Cardiac muscle cell (in vitro differentiated cells and primary cell): ENCODE data around the gene OXCT1. TPM values are rescaled to one million over a fixed set of nuclear protein-coding genes. Genes with fewer than 3 reads are reported as not detected.

Source experiments
- DNase-seq, 2 donors: peaks; one replicate each; pipeline versions ENCODE4 v3.0.0 to v3.0.0-alpha.2; 2010 to 2017; ENCODE audit warnings: low read depth in 1 of 2, low spot score in 1 of 2
- H3K27ac ChIP-seq: fragments of 200-600 bp; sonication (generic); 2 replicates; pipeline ENCODE4 v1.5.1; 2016
- H3K27me3 ChIP-seq: fragments of 200-600 bp; sonication (generic); 2 replicates; pipeline ENCODE4 v1.6.0; 2016; ENCODE audit warnings: control low read depth
- H3K36me3 ChIP-seq: fragments of 200-600 bp; sonication (generic); 2 replicates; pipeline ENCODE4 v1.5.1; 2016; ENCODE audit warnings: control low read depth
- H3K4me1 ChIP-seq: fragments of 200-600 bp; sonication (generic); 2 replicates; pipeline ENCODE4 v1.8.1; 2017; ENCODE audit warnings: low read depth, mild to moderate bottlenecking, mixed run types
- H3K4me3 ChIP-seq: fragments of 200-600 bp; sonication (generic); 2 replicates; pipeline ENCODE4 v1.5.1; 2016; ENCODE audit warnings: mild to moderate bottlenecking
- H3K9me3 ChIP-seq: fragments of 200-600 bp; sonication (generic); 2 replicates; pipeline ENCODE4 v1.5.1; 2017; ENCODE audit warnings: low read depth, mild to moderate bottlenecking, control low read depth
- CTCF ChIP-seq: IDR thresholded peaks from 2 replicates; pipeline ENCODE4 v1.5.1; 2012; ENCODE audit warnings: low read depth, mild to moderate bottlenecking, low read length
- polyA plus RNA-seq: library from polyadenylated mRNA; unstranded; fragments of >200 nt; fragmentation: Nextera tagmentation; extraction: Ambion mirVana; gene quantifications from 2 replicates; pipeline ENCODE4 v1.2.1, GENCODE V29; 2016
- total RNA-seq: library from RNA; depleted of rRNA; stranded (reverse); fragments of >200 nt; gene quantifications from 2 replicates; pipeline ENCODE4 v1.2.3, GENCODE V29; 2016

The OXCT1 gene
- total and polyA plus RNA-seq, 2 experiments from 2014 or later = 54.8 to 55.8 TPM

- Histone ChIP-seq H3K4me1 (peaks cover 6% of the 10 kb centered on the region), H3K27ac (no peak overlapping the region), H3K9me3 (no peaks in the 10 kb centered on the region), H3K27me3 (no peaks in the 10 kb centered on the region), H3K36me3 (no peaks in the 10 kb centered on the region), H3K4me3 (no peak overlapping the region)
- DNase-seq = no peak
- no peak for TF ChIP-seq CTCF
These were observed 80.8 kb downstream of the OXCT1 start for GRCh38 chr5:41789434-41789833.

DNA sequence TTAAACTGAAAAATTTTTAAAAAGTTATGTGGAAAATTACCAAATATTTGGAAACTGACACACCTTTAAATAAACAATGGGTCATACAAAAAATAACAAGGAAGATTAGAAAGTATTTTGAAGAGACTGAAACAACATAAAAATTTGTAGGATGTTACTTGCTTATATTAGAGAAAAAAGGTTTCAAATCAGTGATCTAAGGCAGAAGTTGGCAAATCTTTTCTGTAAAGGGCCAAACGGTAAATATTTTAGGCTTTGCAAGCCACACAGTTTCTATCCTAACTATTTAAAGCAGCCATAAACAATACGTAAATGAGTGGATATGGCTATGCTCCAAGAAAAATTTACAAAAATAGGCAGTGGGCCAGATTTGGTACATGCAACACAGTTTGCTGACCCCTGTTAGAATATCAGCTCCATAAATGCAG lies 81.3 kb downstream of the OXCT1 start:
- no peaks in the 10 kb centered on the region for H3K9me3 ChIP-seq
- no peaks in the 10 kb centered on the region for H3K36me3 ChIP-seq
- peaks cover under 1% of the 10 kb centered on the region for H3K4me1 ChIP-seq
- no peak for TF ChIP-seq CTCF
- no peak overlapping the region for H3K27ac ChIP-seq
- peak in 1 of 2 donors; percentile 84 for DNase-seq
- H3K4me3 ChIP-seq = no peak overlapping the region
- H3K27me3 ChIP-seq = no peaks in the 10 kb centered on the region

DNA sequence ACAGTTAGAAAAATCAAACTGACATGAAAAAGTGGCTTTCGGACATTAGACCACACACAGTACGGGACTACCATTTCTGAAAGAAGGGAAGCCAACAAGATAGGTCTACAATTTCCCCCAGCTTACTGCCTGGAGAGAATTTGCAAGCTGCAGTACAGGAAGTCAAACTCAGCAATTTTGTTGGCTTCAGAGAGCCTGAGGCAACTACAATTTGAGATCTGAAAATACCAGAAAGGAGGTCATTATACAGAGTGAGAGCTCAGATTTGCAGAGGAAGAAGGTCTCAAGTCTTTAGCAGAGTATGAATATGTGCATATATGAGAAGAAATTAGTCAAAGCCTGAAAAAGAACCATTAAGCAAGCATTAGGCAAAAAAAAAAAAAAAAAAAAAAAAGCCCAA lies 83.0 kb downstream of the OXCT1 start:
- Histone ChIP-seq H3K4me1 (no peaks in the 10 kb centered on the region), H3K27ac (no peak overlapping the region), H3K4me3 (no peak overlapping the region), H3K36me3 (no peaks in the 10 kb centered on the region), H3K9me3 (no peaks in the 10 kb centered on the region), H3K27me3 (no peaks in the 10 kb centered on the region)
- TF ChIP-seq CTCF = no peak
- no peak for DNase-seq

GRCh38 chr5:41785061-41785460 lies 85.2 kb downstream of the OXCT1 start:
- Histone ChIP-seq H3K4me1 (no peaks in the 10 kb centered on the region), H3K27ac (no peak overlapping the region), H3K9me3 (no peaks in the 10 kb centered on the region), H3K4me3 (no peak overlapping the region), H3K27me3 (no peaks in the 10 kb centered on the region), H3K36me3 (no peaks in the 10 kb centered on the region)
- no peak for DNase-seq
- no peak for TF ChIP-seq CTCF

GRCh38 chr5:41778410-41778809 lies 91.8 kb downstream of the OXCT1 start:
- Histone ChIP-seq H3K27me3 (no peaks in the 10 kb centered on the region), H3K27ac (no peak overlapping the region), H3K4me3 (no peak overlapping the region), H3K36me3 (no peaks in the 10 kb centered on the region), H3K9me3 (no peaks in the 10 kb centered on the region), H3K4me1 (no peaks in the 10 kb centered on the region)
- no peak for DNase-seq
- no peak for TF ChIP-seq CTCF

- Histone ChIP-seq H3K27me3 (no peaks in the 10 kb centered on the region), H3K4me3 (no peak overlapping the region), H3K27ac (no peak overlapping the region), H3K36me3 (no peaks in the 10 kb centered on the region), H3K4me1 (no peaks in the 10 kb centered on the region), H3K9me3 (no peaks in the 10 kb centered on the region)
- peak in 1 of 2 donors; percentile 46 for DNase-seq
- TF ChIP-seq CTCF = no peak
These were observed 93.8 kb downstream of the OXCT1 start for GRCh38 chr5:41776435-41776834.
